SKM-1 treated with dmso at 0.1 percent for 144 hours (cell line): ENCODE results near the gene TRAF3.
"Not testable (repeated sequence)": the region's sequence is repeated elsewhere in the genome, so short reads cannot be mapped to it uniquely, and the experiment has no call there.

Experiments used
- DNase-seq: peaks from one replicate; lab custom pipeline; 2025; ENCODE audit not compliant: unreplicated experiment; lab: John Stamatoyannopoulos, UW

The TRAF3 gene

DNA sequence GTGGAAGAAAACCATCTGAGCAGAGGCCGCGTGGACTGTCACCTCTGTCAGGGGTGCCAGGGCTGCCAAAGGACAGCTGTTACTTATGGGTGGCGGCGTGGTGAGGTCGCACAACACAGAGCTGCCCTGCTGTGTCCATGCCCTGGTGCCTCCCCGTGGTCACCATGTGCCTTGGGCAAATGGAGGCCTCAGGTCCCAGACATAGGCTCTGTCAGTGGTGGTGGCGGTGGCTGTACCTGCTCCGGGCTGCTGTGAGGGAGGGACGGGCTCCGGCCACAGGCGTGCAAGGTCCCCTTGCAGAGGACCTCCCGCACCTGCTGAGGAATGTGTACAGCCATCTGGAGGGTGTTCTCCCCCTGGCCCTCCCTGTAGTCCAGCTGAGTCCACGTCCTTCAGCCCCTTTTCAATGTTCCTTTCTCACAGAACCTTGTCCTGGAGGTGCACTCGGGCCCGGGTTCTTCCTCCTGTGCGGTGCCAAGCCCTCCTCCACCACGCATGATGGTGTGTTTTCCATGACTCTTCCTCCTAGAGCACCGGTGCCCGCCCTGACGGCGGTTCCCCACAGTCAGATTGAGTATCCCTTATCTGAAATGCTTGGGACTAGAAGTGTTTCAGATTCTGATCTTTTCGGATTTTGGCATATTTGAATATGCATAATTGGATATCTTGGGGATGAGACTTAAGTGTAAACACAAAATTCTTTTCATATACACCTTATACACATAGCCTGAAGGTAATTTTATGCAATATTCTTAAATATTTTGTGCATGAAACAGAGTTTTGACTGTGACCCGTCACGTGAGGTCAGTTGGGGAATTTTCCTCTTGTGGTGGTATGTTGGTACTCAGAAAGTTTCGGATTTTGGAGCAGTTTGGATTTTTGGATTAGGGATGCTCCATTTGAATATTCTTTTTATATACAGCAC, 49.8 kb downstream of the TRAF3 start:
- DNase-seq = no peak

DNA sequence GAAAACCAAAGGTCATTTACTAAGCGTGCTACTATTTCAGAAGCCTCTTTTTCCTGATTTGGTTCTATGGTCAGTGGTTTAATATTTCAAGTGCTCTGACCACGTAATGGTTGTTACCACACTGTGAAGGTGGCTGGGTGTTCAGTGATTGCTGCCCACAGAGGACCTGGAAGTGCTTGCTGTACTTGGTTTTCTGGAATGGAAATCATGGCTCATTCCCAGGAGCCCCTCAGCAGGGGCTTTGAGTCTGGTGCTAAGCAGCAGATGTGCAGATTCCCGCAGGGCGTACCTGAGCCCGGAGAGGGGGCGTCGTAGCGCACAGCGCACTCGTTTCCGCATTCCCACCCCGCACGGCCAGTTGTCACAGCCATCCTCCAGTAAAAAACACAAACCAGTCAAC, 50.5 kb downstream of the TRAF3 start:
- no peak for DNase-seq

DNA sequence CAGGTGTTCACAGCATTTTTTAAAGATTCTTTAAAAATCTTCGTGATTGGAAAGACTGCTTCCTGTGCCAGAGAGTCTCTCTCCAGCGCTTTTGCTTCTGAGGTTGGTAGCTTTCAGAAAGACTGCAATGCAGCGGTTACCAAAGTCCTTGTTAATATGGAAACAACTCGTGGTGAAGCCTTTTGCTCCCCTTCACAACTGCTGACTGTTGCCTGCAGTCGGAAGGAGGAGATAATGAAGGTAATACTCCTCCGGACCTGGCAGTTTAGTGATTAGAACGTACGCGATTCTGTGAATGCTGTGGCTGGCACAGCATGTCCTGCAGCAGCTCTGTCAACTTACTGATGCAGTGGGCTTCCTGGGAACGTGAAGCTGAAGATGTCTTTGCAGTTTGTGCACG, 50.9 kb downstream of the TRAF3 start:
- no peak for DNase-seq

DNA sequence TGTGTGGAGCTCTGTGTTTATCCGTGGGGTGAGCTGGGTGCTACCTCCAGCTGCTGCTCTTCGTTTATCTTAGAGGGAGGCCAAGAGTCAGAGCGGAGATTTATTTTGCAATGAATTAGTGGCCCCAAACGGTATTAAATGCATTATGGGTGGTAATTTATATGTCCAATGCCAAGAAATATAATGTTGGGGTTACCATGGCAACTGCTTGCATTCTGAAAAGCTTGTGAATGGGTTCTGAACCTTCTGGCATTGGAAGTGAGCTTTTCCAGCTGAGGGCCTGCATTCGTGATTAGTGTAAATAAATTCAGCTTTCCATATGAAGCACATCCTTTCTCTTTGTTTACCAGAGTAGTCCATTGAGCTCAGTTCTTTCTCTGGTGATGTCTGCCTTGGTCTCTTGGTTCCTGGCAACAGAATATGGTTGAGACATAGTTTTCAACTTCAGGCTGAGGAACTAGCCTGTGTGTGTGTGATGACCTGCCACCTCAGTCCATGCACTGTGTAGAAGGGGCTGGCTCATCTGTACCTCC, 51.8 kb downstream of the TRAF3 start:
- no peak for DNase-seq

DNA sequence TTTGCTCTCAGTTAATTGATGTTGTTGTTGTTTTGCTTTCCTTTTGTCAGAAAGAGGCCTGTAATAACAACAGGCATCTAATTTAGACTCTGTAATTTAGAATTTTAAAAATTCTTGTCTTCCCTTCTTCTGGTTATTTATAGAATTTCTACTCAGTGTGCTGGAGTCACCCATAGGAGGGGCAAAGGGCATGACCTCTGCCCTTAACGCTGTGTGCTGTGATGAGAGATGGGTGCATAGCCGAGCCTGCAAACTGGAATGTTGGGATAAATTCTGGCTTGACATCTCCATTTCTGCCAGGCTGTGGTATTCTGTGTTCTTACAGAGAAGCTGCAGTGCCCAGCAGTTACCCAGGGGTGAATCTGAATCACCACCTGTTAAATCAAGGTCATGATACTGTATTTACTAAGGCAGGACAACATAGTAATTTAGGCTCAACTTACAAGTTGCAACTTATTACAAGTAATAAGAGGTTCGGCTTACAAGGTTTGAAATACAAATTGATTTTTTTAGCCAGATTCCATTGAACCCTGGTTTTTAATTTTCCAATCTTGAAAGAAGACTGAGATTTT, 53.3 kb downstream of the TRAF3 start:
- DNase-seq = no peak

DNA sequence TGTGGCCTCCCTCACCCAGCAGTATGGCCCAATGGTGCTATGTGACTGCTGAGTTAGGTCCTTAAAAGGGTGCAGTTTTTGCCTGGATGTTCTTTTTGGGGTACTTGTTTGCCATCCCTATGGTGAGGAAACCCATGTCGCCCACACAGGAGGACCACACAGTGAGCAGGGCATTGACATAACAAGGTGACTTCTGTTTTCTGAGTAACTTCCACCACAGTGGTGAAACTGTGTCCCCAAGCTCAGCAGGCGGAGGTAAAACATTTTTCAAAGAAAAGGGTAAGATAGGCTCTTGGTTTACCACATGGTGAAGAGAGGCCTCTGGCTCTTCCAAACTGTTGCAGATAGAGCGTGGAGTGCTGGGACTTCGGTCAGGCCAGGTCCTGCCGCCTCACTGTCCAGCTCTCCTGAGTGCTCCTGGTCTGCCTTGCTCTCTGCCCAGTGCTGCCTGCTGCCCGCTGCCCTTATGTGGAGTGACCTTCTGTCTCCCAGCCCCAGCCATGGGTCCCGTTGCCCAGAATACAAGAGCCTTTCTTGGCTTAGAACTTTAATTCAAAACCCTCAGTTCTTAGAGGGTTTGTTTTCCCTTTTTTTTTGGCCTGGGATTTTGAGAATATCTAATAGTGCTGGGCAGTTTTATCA, 54.0 kb downstream of the TRAF3 start:
- DNase-seq = no peak

DNA sequence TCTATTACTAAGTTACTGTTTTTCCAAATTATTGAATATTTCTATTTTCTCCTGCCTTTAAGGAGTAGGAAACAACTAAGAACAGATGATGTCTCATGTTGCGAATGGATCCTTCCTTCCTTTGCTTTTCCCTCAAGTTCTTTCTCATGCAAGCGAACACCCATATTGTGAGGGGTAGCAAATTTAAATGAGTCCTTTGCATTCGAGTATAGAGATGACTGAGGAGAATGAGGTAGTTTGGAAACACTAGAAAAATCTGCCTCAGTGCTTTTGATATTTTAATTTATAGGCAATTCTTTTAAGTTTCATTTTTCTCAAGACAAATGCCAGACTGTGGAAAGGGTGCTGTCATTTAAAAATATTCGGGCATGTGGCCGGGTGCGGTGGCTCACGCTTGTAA, 56.1 kb downstream of the TRAF3 start:
- no peak for DNase-seq

DNA sequence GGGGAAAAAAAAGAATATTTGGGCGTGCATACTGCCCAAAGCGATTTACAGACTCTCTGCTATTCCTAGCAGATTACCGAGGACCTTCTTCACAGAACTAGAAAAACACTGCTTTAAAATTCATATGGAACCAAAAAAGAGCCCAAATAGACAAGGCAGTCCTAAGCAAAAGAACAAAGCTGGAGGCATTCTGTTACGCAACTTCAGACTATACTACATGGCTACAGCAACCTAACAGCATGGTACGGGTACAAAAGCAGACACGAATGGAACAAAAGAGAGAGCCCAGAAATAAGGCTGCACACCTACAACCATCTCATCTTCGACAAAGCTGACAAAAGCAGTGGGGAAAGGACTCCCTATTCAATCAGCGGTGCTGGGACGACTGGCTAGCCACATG, 56.7 kb downstream of the TRAF3 start:
- no peak for DNase-seq

DNA sequence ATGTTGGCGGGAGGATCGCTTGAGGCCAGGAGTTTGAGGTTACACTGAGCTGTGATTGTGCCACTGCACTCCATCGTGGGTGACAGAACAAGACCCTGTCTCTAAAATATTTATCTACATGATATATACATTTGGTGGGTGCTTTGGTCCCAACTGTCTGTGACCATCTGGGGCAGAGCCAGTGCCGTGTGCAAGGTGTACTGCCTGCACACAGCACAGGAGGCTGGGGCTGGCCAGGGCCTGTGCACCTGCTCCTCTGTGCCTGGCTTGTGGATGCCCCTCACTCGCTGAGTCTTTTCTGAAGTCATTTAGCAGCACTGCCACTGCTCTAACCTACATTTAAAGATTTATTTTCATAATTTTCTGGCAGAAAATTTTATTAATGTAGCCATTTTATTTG, 58.7 kb downstream of the TRAF3 start:
- no peak for DNase-seq

DNA sequence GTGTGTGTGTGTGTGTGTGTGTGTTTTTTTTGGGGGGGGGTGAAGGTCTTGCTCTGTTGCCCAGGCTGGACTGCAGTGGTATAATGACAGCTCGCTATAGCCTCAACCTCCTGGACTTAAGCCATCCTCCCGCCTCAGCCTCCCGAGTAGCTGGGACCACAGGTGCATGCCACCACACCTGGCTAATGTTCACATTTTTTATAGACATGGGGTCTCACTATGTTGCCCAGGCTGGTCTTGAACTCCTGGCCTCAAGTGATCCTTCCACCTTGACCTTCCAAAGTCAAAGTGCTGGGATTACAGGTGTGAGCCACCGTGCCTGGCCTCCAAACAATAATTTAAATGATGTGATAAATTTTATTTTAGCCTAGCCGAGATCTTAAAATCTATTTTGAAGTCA, 59.9 kb downstream of the TRAF3 start:
- DNase-seq = not testable (repeated sequence)

DNA sequence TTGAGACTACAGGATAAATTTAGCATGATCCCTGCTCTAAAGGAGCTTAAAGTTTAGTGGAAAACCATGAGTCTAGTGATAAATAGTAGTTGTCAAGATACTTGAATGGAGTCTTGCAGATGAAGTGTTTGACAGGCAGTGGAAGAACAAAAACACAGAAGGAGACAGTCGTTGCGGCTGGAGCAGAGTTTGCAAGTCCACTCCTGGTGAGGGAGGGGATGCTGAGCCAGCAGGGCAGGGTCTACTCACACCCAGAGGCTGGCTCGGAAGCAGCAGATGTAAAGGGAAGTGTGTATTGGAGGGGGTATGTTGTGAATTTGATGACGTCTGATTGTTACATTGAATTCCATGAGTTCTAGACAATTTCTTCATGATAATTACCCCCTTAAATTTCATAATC, 61.3 kb downstream of the TRAF3 start:
- no peak for DNase-seq

DNA sequence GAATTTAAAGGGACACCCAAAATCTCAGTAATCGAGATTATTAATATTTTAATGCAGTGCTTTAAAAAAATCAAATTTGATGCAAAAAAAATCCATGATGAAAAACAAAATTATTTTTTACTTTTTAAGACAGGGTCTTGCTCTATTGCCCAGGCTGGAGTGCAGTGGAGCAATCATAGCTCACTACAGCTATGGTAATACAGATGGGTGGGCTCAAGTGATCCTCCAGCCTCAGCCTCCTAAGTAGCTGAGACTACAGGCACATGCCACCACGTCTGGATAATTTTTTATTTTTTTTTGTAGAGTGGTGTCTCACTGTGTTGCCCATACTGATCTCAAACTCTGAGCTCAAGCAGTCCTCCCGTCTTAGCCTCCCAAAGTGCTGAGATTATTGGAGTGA, 62.9 kb downstream of the TRAF3 start:
- DNase-seq = no peak

DNA sequence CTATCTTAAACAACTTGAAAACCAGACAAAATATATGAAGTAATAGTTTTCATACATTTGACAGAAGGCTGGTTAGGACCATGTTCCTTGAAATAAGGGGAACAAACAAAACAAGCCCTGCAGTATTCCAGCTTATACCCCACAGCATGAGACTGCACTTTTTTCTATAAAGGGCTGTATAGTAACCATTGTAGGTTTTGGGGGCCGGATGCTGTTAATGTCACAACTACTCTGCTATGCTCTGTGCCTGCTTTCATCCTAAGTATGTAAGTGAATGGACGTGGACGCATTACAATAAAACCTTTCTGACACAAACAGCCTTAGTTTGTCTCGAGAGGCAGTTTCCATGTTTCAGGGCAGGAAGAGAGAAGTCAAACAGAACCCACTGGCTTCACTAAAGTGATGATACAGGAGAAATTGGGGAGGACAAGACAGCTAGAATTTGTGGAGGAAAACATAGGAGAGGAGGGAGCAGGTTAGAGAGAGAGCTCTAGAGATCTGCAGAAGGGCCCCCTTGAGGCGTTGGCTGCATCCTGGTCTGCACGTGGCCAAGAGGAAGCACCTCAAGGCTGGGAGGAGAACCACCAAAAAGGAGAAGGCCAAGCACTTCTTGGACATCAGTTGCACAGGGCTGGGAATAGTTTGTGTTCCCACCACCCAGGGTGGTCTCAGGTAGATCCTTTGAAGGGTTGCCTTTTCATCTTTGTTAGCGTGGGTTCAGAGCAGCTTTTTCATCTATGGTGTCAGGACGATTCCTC, 63.7 kb downstream of the TRAF3 start:
- DNase-seq = no peak

DNA sequence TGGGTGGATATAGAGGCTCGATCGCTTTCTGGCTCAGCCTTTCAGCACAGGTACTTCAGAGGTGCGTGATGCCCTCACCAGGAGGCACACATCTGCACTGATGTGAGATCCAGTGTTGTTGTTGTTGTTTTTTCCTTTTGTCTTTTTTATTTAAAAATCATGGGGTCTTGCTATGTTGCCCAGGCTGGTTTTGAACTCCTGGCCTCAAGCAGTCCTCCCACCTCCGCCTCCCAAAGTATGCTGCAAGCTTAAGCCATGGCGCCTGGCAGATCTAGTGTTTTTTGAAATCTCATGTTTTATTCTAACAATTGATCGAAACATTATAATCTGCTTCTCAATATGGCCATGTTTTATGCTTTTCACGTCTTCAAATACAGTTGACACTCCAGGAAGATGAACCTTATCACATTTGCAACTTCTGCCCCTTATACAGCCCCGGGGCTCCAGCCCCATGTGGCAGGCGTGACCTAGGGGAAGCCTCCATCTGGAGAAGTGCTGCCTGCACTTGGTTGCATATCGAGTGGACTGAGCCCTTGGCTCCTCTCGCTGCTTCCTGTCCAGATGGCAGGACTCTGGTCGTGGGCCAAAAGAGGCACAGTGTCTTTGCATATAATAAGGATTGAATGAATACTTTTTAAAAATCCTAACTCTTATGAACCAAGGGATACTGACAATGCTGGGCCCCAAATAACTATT, 71.7 kb downstream of the TRAF3 start:
- DNase-seq = no peak

DNA sequence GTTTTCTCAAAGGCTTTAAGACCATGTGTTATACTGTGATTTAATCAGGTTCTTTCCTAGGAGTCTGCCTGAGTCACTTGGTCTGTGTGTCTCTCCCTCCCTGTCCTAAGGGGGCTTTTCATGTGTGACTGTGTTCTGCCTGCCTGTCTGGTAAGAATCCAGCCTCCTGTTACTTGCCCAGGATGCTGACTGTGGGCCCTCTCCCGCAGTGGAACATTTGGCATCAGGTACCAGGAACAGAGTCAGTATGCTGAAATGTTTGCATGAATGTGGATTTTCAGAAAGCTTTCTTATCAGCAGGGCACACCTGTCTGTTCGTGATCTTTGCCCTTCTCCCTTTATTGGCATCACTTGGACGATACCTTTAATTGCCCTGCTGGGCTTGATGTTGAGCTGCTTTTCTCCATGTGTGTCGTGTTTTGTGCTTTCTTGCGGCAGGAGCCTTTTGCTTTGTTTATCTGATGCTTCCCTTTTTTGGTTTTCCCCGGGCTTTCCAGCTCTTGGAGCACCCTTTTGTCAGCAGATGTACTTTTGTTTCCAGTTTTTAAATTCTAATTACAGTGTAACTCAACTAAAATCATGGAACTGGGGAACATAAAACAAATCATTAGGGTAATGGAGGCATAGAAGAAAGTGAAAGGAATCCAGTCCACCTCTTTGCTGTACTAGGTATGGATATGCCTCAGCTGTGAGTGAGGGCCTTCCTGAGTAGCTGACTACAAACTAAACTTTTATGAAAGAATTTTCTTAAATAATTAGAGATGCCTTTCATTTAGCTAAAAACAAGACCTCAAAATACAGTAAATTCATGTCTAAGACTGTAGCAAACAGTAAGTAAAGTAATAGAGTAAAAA, 72.5 kb downstream of the TRAF3 start:
- DNase-seq = no peak

DNA sequence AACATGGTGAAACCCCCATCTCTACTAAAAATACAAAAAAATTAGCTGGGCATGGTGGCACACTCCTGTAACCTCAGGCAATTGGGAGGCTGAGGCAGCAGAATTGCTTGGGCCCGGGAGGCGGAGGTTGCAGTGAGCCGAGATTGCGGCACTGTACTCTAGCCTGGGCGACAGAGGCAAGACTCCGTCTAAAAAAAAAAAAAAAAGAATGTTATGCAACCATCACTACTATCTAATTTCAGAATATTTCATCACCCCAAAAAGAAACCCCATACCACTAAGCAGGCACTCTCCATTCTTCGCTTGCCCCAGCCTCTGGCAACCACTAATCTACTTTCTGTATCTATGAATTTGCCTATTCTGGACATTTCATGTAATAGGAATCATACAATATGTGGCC, 76.4 kb downstream of the TRAF3 start:
- DNase-seq = no peak

DNA sequence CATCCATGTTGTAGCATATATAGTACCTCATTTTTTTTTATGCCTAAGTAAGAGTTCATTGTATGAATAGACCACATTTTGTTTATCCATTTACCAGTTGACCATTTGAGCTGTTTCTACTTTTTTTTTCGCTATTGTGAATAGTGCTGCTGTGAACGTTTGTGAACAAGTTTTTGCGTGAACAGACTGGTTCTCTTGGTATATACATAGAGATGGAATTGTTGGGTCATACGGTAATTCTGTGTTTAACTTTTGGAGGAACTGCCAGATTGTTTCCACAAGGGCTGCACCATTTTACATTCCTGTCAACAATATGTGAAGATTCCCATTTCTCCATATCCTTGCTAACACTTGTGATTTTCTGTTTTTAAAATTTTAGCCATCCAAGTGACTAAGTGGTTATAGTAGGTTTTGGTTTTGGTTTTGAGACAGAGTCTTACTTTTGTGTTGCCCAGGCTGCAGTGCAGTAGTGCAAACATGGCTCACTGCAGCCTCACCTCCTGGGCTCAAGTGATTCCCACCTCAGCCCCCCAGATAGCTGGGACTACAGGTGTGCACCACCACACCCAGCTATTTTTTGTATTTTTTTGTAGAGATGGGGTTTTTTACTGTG, 76.9 kb downstream of the TRAF3 start:
- no peak for DNase-seq

DNA sequence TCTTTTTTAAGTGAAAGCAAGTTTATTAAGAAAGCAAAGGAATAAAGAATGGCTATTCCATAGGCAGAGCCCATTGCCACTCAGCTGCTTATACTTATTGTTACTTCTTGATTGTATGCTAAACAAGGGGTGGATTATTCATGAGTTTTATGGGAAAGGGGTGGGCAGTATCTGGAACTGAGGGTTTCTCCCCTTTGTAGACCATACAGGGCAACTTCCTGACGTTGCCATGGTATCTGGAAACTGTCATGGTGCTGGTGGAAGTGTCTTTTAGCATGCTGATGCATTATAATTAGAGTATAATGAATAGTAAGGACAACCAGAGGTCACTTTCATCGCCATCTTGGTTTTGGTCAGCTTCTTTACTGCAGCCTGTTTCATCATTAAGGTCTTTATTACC, 78.9 kb downstream of the TRAF3 start:
- no peak for DNase-seq

DNA sequence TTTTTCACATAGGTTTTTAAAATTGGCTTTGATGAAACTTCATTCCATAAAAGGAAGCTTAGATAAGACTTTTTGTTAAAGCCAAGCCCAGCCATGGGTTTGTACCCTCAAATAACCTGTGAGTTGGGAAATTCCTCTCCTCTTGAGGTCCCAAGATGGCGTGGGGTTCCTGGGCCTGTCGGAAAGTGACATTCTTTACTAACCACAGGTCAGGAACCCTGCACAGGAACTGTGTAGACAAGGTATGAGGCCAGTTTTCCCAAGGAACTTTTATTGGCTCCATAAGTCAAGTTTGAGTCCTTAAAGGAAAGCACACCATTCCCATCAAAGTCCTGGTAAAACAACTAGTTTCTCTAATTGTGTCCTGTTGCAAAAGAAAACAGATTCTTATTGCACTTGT, 80.2 kb downstream of the TRAF3 start:
- no peak for DNase-seq
